Urothelium cell line (cell line): ENCODE data around the gene PRDM8.
"Not testable (repeated sequence)": the region's sequence is repeated elsewhere in the genome, so short reads cannot be mapped to it uniquely, and the experiment has no call there.

Experiments used
- DNase-seq: peaks from one replicate; pipeline ENCODE4 v3.0.0; 2011; ENCODE audit warnings: low spot score, mixed read lengths
- FAIRE-seq: peaks from 2 replicates; lab custom pipeline; 2011; peaks lifted over from hg19 to GRCh38; lab: Jason Lieb, UNC

Gene PRDM8

GRCh38 chr4:80196922-80197573, at the start of gene PRDM8:
Gene PRDM8 (plus strand): TSS chr4:80197503. CDS start chr4:80200081, 2,578 bp downstream.
- no peak for FAIRE-seq

GRCh38 chr4:80150387-80151180, 46.7 kb upstream of the PRDM8 start:
- DNase-seq: no peak
- no peak for FAIRE-seq

More at GRCh38 chr4:80196922-80197573, at the start of gene PRDM8:
- no peak for DNase-seq

DNA sequence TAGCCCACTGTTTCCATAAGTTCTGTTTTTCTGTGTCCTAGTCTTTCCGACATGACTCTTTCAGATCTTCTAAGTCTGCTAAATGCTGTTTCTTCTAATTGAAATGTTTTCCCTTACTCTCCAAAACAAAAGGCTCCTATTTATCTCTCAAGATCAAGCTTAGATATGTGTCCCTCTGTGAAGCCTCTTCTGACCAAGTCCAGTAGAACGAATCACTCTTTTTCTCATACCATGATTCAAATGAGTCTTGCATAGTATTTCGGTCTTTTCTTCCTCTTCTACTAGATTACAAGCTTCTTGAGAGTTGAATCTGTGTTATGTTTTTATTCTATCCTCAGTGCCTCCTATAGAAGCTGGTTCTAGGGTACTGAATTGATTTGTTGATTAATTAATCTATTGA, 45.3 kb upstream of the PRDM8 start:
- DNase-seq (no peak), FAIRE-seq (no peak)

DNA sequence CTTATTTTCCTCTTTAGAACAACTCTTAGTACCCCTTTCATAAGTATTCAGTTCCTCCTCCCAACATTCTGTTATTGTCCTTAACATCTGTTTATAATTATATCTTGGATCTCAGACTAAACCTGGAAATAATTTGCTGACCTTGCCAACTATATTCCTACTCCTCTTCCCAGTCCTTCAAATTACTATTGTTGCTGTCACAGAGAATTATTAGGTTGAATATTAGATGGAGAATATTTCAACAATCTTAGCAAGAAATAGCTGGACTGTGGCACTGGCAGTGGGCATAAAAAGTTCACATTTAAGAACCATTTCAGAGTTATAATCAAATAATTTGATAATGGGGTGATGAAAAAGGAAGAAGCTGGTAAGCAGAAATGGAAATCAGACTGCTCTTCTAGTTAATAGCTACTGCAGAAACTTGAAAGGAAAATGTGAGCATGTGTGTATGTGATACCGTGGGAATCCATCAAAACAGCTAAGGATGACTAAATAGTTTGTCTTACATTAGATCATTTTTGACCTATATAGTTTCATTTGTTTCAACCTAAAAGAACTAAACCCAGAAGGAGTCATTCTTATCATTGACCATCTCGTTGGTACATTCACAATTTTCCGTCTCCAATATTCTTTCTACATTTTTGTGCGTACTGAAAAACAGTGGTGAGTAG, 43.3 kb upstream of the PRDM8 start:
- no peak for DNase-seq
- no peak for FAIRE-seq

DNA sequence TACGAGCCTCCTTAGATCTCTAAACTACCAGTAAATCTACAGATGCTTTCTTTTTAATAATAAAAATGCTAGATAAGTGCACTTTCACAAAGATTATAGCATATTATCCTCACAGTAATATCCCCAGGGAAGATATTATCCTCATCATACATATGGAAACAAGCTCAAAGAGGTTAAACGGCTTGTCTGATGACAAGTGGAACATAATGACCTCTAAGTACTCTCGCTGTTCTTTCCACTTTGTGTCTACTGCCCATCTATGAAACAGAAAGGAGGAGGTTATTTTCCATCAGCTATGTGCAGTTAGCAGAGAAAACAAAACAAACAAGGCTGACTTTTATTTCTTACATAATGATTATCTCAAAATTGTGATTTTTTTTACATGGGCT, 42.8 kb upstream of the PRDM8 start:
- DNase-seq (no peak), FAIRE-seq (no peak)

- DNase-seq (no peak), FAIRE-seq (no peak)
Observed at GRCh38 chr4:80155316-80155982, 41.9 kb upstream of the PRDM8 start.

GRCh38 chr4:80156410-80156809, 40.9 kb upstream of the PRDM8 start:
- no peak for FAIRE-seq

GRCh38 chr4:80161413-80162058, 35.8 kb upstream of the PRDM8 start:
- DNase-seq: no peak
- no peak for FAIRE-seq

More at GRCh38 chr4:80156410-80156809, 40.9 kb upstream of the PRDM8 start:
- DNase-seq: no peak

DNA sequence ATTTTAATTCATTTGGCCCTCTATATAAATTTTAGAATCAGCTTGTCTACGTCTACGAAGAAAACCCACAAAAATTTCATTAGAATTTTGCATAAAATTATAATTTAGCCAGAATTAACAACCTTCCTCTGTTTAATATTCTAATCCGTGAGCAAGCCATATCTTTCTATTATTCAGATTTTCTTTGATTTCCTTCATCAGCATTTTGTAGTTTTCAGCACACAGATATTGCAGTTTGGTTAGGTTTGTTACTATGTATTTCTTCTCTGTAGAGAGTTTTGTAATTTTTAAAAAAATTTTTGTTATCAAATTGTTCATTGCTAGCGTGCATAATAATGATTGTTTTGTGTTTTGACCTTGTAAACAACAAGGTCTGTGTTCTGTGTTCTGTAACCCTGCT, 34.9 kb upstream of the PRDM8 start:
- FAIRE-seq: no peak
- DNase-seq: no peak

DNA sequence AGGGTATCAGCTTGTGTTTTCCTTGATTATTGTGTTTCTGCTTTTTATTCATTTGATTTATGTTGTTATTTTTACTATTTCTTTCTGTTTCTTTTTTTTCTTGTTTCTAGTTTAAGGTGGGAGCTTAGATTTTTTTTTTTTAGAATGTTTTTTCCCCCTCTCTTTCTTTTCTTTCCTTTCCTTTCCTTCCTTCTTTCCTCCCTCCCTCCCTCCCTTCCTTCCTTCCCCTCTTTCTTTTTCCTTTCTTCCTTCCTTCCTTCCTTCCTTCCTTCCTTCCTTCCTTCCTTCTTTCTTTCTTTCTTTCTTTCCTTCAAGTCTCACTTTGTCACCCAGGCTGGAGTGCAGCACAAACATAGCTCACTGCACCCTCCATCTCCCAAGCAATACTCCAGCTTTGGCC, 31.4 kb upstream of the PRDM8 start:
- FAIRE-seq (no peak), DNase-seq (no peak)

DNA sequence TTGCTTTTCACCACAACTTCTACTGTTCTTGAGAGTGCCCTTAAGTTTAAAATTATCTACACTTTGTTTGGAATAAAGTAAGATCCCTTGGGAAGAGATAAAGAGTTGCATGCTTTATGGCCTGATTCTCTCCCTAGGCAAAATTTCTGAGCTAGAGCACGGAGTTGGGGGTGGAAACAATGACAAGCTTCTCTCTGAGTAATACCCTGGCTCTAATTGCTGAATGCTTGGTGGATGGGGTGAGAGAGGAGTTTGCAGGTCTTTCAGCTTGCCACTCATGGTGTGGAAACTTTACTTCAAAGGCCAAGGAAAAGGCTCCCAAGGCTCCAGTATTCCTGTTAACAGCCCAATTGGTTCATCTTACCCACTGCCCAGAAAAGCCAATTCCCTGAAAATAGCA, 26.1 kb upstream of the PRDM8 start:
- DNase-seq (no peak), FAIRE-seq (no peak)

DNA sequence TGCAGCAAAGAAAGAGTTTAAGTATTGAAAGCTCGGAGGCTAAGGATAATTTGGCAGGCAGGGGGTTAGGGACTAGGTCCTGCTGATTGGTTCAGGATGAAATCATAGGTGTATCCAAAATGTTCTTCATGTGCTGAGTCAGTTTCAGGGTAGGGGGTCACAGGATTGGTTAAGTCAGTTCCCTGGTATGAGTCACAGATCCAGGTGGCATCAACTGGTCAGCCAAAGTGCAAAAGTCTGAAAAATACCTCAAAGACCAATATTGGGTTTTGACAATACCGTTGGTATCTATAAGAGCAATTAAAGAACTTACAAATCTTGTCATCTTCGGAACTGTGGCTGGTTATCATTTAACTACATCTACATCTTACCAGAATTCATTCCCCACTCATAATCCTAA, 25.6 kb upstream of the PRDM8 start:
- no peak for FAIRE-seq
- no peak for DNase-seq

DNA sequence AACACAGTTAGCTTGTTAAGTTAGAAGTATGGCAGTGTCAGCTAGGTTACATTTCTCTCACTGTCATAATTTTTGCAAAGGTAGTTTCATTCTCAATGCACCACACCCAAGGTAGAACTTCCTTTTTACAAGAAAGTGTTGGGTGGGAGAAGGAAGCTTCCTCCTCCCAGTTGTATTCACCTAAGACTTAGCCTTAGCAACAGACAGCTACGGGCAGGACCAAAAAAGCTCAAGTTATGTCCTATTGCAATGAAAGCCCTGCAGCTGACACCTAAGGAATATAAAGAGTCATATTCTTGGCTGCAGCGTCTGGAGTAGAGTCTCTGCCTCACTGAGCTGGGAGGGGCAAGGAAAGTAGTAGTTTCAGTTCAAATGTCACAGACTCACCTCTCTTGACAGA, 25.1 kb upstream of the PRDM8 start:
- DNase-seq (no peak), FAIRE-seq (no peak)

GRCh38 chr4:80173401-80173800, 23.9 kb upstream of the PRDM8 start:
- DNase-seq (no peak), FAIRE-seq (no peak)

- no peak for FAIRE-seq
- no peak for DNase-seq
Observed at GRCh38 chr4:80173841-80174240, 23.5 kb upstream of the PRDM8 start.

GRCh38 chr4:80177793-80178192, 19.5 kb upstream of the PRDM8 start:
- not testable (repeated sequence) for DNase-seq, FAIRE-seq

- no peak for FAIRE-seq
Observed at GRCh38 chr4:80178964-80179363, 18.3 kb upstream of the PRDM8 start.

DNA sequence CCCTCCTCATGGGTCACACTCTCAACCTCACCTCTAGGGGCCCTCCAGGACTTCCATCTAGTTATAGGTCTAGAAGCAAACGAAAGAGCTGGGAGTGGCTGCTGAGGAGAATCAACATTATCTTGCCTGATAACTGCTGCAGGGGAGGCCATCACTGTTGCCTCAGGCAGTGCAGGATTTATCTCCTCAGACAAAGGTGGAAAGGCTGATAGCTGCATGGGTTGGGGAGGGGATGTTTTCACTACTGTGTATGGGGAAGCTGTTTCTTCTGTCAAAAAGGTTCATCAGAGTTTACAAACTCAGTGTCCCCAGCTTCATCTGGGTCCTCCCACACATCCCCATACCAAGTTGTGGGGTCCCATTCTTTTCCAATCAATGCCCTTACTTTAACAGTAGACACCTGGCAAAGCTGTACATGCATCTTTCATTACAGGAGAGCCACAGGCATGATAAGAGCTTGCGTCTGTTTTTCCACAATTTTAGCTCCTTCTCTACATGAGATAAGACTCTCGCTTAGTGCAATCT, 17.6 kb upstream of the PRDM8 start:
- FAIRE-seq (no peak), DNase-seq (no peak)

More at GRCh38 chr4:80178964-80179363, 18.3 kb upstream of the PRDM8 start:
- DNase-seq: no peak

DNA sequence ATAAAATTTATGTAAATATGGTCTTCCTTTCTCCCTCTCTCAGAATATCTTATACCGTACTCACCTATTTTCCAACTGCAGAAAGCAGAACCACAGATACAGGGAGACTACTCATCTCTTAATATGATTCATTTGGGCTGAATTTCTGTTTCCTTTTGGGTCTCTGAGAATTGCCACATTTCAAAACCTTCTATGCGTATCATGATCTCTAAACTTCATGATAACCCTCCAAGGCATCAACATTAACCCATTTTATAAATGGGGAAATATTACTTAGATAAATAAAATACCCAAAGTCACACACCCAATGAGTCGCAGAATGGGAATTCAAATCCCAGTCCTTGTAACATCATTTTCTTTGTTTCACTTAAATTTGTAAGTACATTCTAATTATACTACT, 16.6 kb upstream of the PRDM8 start:
- DNase-seq (no peak), FAIRE-seq (no peak)

- DNase-seq: no peak
- FAIRE-seq: no peak
Observed at GRCh38 chr4:80182237-80182866, 15.0 kb upstream of the PRDM8 start.
